HG02970 (cell line): Measurements from ENCODE around the gene LMNA.
"Not testable (repeated sequence)": the region's sequence is repeated elsewhere in the genome, so short reads cannot be mapped to it uniquely, and the experiment has no call there.

Experiments
- ATAC-seq: cut with Tn5 transposase; IDR thresholded peaks from one replicate; pipeline ENCODE4 v1.9.1; 2021; ENCODE audit warnings: mild to moderate bottlenecking, moderate library complexity, moderate number of reproducible peaks; ENCODE audit not compliant: unreplicated experiment, low FRiP score

LMNA gene

GRCh38 chr1:156103521-156103947, 11.0 kb upstream of the LMNA start:
- no peak for ATAC-seq

- no peak for ATAC-seq
Measured at GRCh38 chr1:156104065-156104810, 10.3 kb upstream of the LMNA start.

- ATAC-seq: no peak
Measured at GRCh38 chr1:156104861-156105832, 9.4 kb upstream of the LMNA start.

- no peak for ATAC-seq
Measured at GRCh38 chr1:156106624-156107488, 7.7 kb upstream of the LMNA start.

GRCh38 chr1:156108057-156108456, 6.5 kb upstream of the LMNA start:
- ATAC-seq: no peak

- no peak for ATAC-seq
Measured at GRCh38 chr1:156108664-156109241, 5.8 kb upstream of the LMNA start.

- ATAC-seq: no peak
Measured at GRCh38 chr1:156110252-156110651, 4.3 kb upstream of the LMNA start.

GRCh38 chr1:156111355-156111962, 3.1 kb upstream of the LMNA start:
- no peak for ATAC-seq

- no peak for ATAC-seq
Measured at GRCh38 chr1:156112276-156113137, 2.0 kb upstream of the LMNA start.

- ATAC-seq: no peak
Measured at GRCh38 chr1:156113282-156113950, 1.1 kb upstream of the LMNA start.

- ATAC-seq: no peak
Measured at GRCh38 chr1:156114919-156115513, 505 bp downstream of the LMNA start.

- ATAC-seq: no peak
Measured at GRCh38 chr1:156115514-156116374, 1.2 kb downstream of the LMNA start.

- not testable (repeated sequence) for ATAC-seq
Measured at GRCh38 chr1:156116731-156117130, 2.2 kb downstream of the LMNA start.

- no peak for ATAC-seq
Measured at GRCh38 chr1:156117414-156118176, 3.1 kb downstream of the LMNA start.

- no peak for ATAC-seq
Measured at GRCh38 chr1:156118177-156118868, 3.8 kb downstream of the LMNA start.
